Fibroblast of pulmonary artery (primary cell): Measurements from ENCODE around the gene CDK10.

Experiments
- DNase-seq: peaks from one replicate; pipeline ENCODE4 v3.0.0-alpha.2; 2010; ENCODE audit warnings: low read depth
- H3K4me3 ChIP-seq: replicated peaks from 2 replicates; pipeline ENCODE4 v1.5.1; 2011; ENCODE audit warnings: low read depth, mild to moderate bottlenecking, control low read depth, low read length, moderate library complexity
- TF ChIP-seq, protein P1 (sequence below): IDR thresholded peaks from 2 replicates; pipeline ENCODE4 v1.5.1; 2011; ENCODE audit warnings: mild to moderate bottlenecking, control low read depth, low read length, inconsistent platforms; ENCODE audit errors: missing control alignments

The CDK10 gene

DNA sequence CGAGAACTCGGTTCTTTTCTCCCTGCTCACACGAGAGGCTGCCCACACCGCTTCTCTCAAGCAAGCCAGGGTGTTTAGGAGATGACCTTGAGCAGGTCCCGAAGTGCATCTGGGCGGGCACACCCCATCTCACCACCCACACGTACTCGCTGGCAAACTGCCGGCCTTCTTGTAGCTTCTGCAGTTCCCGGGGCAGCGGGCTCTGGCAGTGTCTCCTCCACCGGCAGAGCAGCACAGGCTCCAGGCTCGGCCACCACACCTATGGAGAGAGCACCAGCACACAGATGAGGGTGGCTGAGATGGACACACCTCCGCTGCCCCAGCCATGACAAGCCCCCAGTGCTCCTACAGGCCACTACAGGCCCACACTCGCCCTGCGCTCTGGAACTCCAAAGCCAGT lies 58.3 kb downstream of the CDK10 start:
- DNase-seq, result no peak
- TF ChIP-seq, protein P1, sequence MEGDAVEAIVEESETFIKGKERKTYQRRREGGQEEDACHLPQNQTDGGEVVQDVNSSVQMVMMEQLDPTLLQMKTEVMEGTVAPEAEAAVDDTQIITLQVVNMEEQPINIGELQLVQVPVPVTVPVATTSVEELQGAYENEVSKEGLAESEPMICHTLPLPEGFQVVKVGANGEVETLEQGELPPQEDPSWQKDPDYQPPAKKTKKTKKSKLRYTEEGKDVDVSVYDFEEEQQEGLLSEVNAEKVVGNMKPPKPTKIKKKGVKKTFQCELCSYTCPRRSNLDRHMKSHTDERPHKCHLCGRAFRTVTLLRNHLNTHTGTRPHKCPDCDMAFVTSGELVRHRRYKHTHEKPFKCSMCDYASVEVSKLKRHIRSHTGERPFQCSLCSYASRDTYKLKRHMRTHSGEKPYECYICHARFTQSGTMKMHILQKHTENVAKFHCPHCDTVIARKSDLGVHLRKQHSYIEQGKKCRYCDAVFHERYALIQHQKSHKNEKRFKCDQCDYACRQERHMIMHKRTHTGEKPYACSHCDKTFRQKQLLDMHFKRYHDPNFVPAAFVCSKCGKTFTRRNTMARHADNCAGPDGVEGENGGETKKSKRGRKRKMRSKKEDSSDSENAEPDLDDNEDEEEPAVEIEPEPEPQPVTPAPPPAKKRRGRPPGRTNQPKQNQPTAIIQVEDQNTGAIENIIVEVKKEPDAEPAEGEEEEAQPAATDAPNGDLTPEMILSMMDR, result no peak
- no peak overlapping the region for H3K4me3 ChIP-seq
